C4-2B (cell line): Measurements from ENCODE around the gene FAXC.

ENCODE experiments used
- ZFX ChIP-seq: fragments of 450-650 bp; IDR thresholded peaks from 2 replicates; pipeline ENCODE4 v1.6.1; 2017
- TF ChIP-seq, protein P1 (sequence below): fragments of 450-650 bp; conservative IDR thresholded peaks from 2 replicates; pipeline ENCODE4 v1.5.1; 2017; ENCODE audit warnings: mild to moderate bottlenecking

DNA sequence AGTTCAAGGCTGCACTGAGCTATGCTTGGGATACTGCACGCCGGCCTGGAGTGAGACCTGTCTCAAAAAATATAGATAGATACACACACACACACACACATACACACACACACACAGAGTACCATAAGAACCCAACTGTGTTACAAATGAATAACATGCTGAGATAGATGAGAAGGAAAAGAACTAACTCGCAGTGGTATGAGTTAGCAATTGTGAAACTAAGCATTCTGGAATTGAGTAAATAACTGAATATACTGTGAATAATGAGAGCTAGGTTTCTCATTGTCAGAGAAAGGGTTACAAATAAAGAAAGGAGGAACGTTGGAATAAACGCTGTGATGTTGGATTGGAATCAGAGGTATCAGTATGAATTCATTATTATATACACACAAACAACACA is 14.6 kb upstream of the FAXC start:
- TF ChIP-seq, protein P1, sequence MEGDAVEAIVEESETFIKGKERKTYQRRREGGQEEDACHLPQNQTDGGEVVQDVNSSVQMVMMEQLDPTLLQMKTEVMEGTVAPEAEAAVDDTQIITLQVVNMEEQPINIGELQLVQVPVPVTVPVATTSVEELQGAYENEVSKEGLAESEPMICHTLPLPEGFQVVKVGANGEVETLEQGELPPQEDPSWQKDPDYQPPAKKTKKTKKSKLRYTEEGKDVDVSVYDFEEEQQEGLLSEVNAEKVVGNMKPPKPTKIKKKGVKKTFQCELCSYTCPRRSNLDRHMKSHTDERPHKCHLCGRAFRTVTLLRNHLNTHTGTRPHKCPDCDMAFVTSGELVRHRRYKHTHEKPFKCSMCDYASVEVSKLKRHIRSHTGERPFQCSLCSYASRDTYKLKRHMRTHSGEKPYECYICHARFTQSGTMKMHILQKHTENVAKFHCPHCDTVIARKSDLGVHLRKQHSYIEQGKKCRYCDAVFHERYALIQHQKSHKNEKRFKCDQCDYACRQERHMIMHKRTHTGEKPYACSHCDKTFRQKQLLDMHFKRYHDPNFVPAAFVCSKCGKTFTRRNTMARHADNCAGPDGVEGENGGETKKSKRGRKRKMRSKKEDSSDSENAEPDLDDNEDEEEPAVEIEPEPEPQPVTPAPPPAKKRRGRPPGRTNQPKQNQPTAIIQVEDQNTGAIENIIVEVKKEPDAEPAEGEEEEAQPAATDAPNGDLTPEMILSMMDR, result no peak
- TF ChIP-seq ZFX, result no peak
